ENCODE results near the gene USH1C. TPM values are rescaled to one million over a fixed set of nuclear protein-coding genes. Genes with fewer than 3 reads are reported as not detected.

USH1C gene
- total and polyA plus RNA-seq, 9 donors, result 0.25 to 1.2 (median 1.00) TPM; not detected in 5

DNA sequence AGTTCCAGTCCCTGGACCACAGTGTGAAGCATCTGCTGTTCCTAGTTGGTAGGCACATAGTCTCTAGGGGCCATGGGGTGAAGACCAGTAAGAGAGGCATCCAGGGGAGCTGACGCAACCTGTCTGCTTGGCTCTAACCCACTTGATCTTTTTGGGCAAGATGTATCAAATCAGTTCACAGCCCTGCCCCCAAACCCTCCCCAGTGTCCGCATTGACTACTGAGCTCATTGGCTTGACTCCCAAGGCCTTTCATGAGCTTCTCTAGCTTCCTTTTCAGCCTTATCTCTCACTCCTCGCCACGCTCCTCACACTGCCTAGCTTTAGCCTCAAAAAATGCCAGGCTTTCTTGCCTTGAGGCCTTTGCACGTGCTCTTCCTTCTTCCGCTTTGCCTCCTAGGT is 37.9 kb downstream of the USH1C start:
- intact Hi-C loops (cut with DNase I), result loop anchor here in 1 of 4 donors (10.0 kb wide), 1 partner anchor 122 kb away; the partner anchor contains the start of gene KCNJ11
- TF ChIP-seq EP300 (IDR thresholded peaks at IDR 0.05) (no peak), POLR2A (IDR thresholded peaks at IDR 0.05) (no peak)
- TF ChIP-seq, protein P1, sequence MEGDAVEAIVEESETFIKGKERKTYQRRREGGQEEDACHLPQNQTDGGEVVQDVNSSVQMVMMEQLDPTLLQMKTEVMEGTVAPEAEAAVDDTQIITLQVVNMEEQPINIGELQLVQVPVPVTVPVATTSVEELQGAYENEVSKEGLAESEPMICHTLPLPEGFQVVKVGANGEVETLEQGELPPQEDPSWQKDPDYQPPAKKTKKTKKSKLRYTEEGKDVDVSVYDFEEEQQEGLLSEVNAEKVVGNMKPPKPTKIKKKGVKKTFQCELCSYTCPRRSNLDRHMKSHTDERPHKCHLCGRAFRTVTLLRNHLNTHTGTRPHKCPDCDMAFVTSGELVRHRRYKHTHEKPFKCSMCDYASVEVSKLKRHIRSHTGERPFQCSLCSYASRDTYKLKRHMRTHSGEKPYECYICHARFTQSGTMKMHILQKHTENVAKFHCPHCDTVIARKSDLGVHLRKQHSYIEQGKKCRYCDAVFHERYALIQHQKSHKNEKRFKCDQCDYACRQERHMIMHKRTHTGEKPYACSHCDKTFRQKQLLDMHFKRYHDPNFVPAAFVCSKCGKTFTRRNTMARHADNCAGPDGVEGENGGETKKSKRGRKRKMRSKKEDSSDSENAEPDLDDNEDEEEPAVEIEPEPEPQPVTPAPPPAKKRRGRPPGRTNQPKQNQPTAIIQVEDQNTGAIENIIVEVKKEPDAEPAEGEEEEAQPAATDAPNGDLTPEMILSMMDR (IDR thresholded peaks at IDR 0.05), result no peak
- DNase-seq, result no peak
- no peaks in the 10 kb centered on the region for H3K36me3 ChIP-seq
- no peak overlapping the region for H3K4me3 ChIP-seq
- H3K4me1 ChIP-seq (ENCODE audit: insufficient read depth), result peaks cover 4% of the 10 kb centered on the region
- no peak overlapping the region for H3K27ac ChIP-seq
- no peaks in the 10 kb centered on the region for H3K9me3 ChIP-seq
- 42 to 68% (median 60%) methylated on average over 6 of the region's 6 CpGs for WGBS, 3 donors
- no peaks in the 10 kb centered on the region for H3K27me3 ChIP-seq

DNA sequence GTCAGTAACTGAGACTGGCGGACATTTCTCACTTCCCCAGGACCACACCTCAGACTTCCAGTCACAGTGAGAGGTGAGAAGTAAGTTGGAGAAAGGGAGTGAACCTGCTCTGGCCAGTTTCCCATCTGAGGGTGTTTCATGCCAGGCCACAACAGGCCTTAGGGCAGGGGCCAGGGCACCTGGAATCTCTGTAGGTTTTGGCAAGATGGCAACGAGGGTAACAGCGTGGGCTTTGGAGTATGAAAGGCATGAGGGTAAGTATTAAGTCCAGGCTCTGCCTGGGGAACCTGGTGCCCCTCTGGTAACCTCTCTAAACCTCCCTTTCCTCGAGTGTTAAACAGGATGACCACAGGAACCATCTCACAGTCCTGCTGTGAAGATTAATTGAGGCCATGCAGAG is 39.1 kb downstream of the USH1C start:
- Histone ChIP-seq H3K4me3 (no peak overlapping the region), H3K36me3 (no peaks in the 10 kb centered on the region), H3K9me3 (no peaks in the 10 kb centered on the region), H3K27ac (no peak overlapping the region), H3K4me1 (ENCODE audit: insufficient read depth) (peaks cover 4% of the 10 kb centered on the region), H3K27me3 (no peaks in the 10 kb centered on the region)
- DNase-seq, result no peak
- 76 to 81% (median 80%) methylated on average over 4 of the region's 4 CpGs for WGBS, 3 donors
- no peak for TF ChIP-seq EP300 (IDR thresholded peaks at IDR 0.05)
- TF ChIP-seq, protein P1 (IDR thresholded peaks at IDR 0.05), result no peak
- no peak for TF ChIP-seq POLR2A (IDR thresholded peaks at IDR 0.05)
- intact Hi-C loops (cut with DNase I), result loop anchor here in 1 of 4 donors (10.0 kb wide), 1 partner anchor 120 kb away; the partner anchor contains the start of gene KCNJ11

DNA sequence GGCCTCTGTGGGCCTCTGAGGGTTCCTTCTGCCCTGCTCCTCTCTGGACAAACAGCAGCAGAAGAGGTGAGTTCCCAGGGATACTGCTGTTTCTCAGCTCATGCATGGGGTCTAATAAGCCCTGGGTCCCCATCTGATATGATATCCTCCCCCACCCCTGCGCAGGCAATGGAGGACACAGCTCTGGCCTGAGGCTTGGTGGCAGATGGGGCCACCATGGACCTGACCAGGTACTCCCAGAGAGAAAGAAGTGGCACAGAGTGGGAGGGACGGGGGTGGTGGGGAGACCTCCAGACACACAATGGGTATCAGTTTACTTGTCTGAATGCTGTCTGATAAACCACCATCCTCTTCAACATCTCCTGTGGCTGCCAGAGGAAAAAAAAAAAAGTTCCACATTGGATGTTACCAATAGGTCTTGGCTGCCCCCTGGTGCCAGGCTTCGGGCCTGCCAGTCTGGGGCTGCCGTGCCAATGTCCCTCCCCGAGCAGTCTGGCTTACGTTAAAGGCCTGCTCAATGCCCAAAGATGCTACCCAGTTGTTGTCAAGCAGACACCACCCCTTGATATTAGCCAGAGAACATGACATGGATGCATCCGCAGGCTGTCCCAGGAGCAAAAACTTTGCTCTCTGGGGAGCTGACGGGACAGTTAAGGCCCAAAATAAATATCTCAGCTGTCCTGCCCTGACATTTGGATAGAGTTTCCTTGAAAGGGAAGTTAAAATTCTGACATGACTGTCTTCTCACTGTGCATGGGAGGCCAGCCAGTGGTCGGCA is 39.7 kb downstream of the USH1C start:
- TF ChIP-seq, protein P1 (IDR thresholded peaks at IDR 0.05), result peak in 2 of 3 donors; percentile 17 to 25
- no peak for TF ChIP-seq POLR2A (IDR thresholded peaks at IDR 0.05)
- no peak for TF ChIP-seq EP300 (IDR thresholded peaks at IDR 0.05)
- Histone ChIP-seq H3K4me3 (no peak overlapping the region), H3K27ac (no peak overlapping the region), H3K27me3 (no peaks in the 10 kb centered on the region), H3K9me3 (no peaks in the 10 kb centered on the region), H3K36me3 (no peaks in the 10 kb centered on the region), H3K4me1 (ENCODE audit: insufficient read depth) (peaks cover 4% of the 10 kb centered on the region)
- intact Hi-C loops (cut with DNase I), result loop anchor here in 3 of 4 donors (5.0 to 10.0 kb wide), 3 partner anchors 112 to 122 kb away; partner anchors contain the start of gene KCNJ11 (in 1 of the 3)
- peak; percentile 36 to 72 (median 48) for DNase-seq
- WGBS, 3 donors, result 55 to 57% (median 55%) methylated on average over 9 of the region's 9 CpGs

DNA sequence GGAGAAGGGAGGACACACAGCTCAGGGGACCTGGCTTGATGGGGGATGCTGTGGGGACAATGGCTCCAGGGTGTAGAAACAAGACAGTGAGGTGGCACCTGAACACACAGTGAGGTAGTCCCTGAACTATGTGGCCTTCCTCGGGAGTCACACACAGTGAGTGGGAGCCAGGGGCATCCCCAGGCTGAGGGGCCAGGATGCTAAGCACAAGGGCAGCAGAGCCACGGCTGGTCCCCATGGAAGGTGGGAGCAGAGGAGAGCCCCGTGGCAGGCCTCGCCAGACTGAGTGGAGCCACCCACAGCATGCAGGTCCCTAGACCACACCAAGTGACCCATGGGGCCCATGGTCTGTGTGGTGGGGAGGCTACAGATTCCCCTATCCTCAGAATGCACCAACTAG is 41.6 kb downstream of the USH1C start:
- Histone ChIP-seq H3K36me3 (no peaks in the 10 kb centered on the region), H3K27me3 (no peaks in the 10 kb centered on the region), H3K27ac (no peak overlapping the region), H3K4me3 (no peak overlapping the region), H3K9me3 (no peaks in the 10 kb centered on the region), H3K4me1 (ENCODE audit: insufficient read depth) (no peaks in the 10 kb centered on the region)
- TF ChIP-seq, protein P1 (IDR thresholded peaks at IDR 0.05), result no peak
- TF ChIP-seq EP300 (IDR thresholded peaks at IDR 0.05) (no peak), POLR2A (IDR thresholded peaks at IDR 0.05) (no peak)
- intact Hi-C loops (cut with DNase I), result loop anchor here in 3 of 4 donors (5.0 to 10.0 kb wide), 3 partner anchors 110 to 120 kb away; partner anchors contain the start of gene KCNJ11 (in 1 of the 3)
- 86 to 91% (median 87%) methylated on average over 4 of the region's 4 CpGs for WGBS, 3 donors
- no peak for DNase-seq

Data from ovary (tissue), 9 donors.